Stimulated activated naive CD8-positive, alpha-beta T cell treated with anti-CD3 and anti-CD28 coated beads, Interleukin-15, amount 100 ng/mL, for 72 hours (primary cell): ENCODE measurements around the gene CACNB3.

Source experiments
- ATAC-seq: fragments of 150-1000 bp; cut with Tn5 transposase; 2 replicates; pipeline ENCODE4 v1.10.0; 2021; ENCODE audit warnings: mild to moderate bottlenecking, moderate library complexity
- DNase-seq, 2 donors: peaks; one replicate each; pipeline ENCODE4 v3.0.0; 2021 to 2022
- H3K27ac Mint-ChIP-seq, 2 donors: one replicate each; pipeline ENCODE4 v1.8.0; 2022; ENCODE audit warnings: mild to moderate bottlenecking in 2 of 2, mixed read lengths in 2 of 2, moderate library complexity in 2 of 2
- H3K27me3 Mint-ChIP-seq: one replicate; pipeline ENCODE4 v1.8.0; 2022; ENCODE audit warnings: mixed read lengths
- H3K4me1 Mint-ChIP-seq: one replicate; pipeline ENCODE4 v1.8.0; 2022; ENCODE audit warnings: mild to moderate bottlenecking, mixed read lengths
- H3K4me3 Mint-ChIP-seq, 2 donors: one replicate each; pipeline ENCODE4 v1.8.0; 2022; ENCODE audit warnings: mild to moderate bottlenecking in 2 of 2, mixed read lengths in 2 of 2, moderate library complexity in 1 of 2
- H3K9me3 Mint-ChIP-seq, 2 donors: one replicate each; pipeline ENCODE4 v1.8.0; 2022; ENCODE audit warnings: mixed read lengths in 2 of 2

CACNB3 gene

DNA sequence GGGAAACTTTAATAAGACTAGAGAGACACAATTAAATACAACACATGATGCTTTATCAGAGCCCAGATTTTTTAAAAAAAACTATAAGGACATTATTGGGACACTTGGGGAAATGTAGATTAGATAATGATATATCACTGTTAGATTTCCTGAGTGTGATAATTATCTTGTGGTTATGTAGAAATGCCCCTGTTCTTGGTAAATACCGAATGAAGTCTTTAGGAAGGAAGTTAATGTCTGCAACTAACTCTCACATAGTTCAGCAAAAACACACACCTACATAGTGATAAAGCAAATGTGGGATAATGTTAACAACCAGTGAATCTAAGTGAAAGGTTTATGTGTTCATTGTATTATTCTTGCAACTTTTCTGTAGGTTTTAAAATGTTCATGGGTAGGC lies 14.6 kb upstream of the CACNB3 start:
- H3K27ac Mint-ChIP-seq, result no peak overlapping the region
- H3K4me3 Mint-ChIP-seq, result no peak overlapping the region
- ATAC-seq, result no peak
- peaks cover 12% of the 10 kb centered on the region for H3K27me3 Mint-ChIP-seq
- no peak for DNase-seq
- no peaks in the 10 kb centered on the region for H3K9me3 Mint-ChIP-seq
- peaks cover 7% of the 10 kb centered on the region for H3K4me1 Mint-ChIP-seq

GRCh38 chr12:48807981-48808380 lies 10.3 kb upstream of the CACNB3 start:
- peaks cover 13% of the 10 kb centered on the region for H3K4me1 Mint-ChIP-seq
- no peak for ATAC-seq
- no peak overlapping the region for H3K27ac Mint-ChIP-seq
- DNase-seq, result no peak
- H3K9me3 Mint-ChIP-seq, result no peaks in the 10 kb centered on the region
- H3K4me3 Mint-ChIP-seq, result no peak overlapping the region
- no peaks in the 10 kb centered on the region for H3K27me3 Mint-ChIP-seq

GRCh38 chr12:48810903-48811431 lies 7.3 kb upstream of the CACNB3 start:
- no peaks in the 10 kb centered on the region for H3K9me3 Mint-ChIP-seq
- H3K4me1 Mint-ChIP-seq, result peaks cover 25% of the 10 kb centered on the region
- H3K27me3 Mint-ChIP-seq, result peaks cover 5% of the 10 kb centered on the region
- H3K27ac Mint-ChIP-seq, result peak overlapping the region in 1 of 2 donors; percentile 35
- no peak overlapping the region for H3K4me3 Mint-ChIP-seq
- DNase-seq (no peak), ATAC-seq (no peak)

GRCh38 chr12:48811437-48812090 lies 6.7 kb upstream of the CACNB3 start:
- Mint-ChIP-seq H3K27ac (no peak overlapping the region), H3K9me3 (no peaks in the 10 kb centered on the region), H3K4me1 (peaks cover 31% of the 10 kb centered on the region), H3K27me3 (peaks cover 11% of the 10 kb centered on the region), H3K4me3 (no peak overlapping the region)
- ATAC-seq, result no peak
- no peak for DNase-seq

- no peak overlapping the region for H3K4me3 Mint-ChIP-seq
- H3K4me1 Mint-ChIP-seq, result peaks cover 39% of the 10 kb centered on the region
- ATAC-seq, result no peak
- H3K9me3 Mint-ChIP-seq, result no peaks in the 10 kb centered on the region
- DNase-seq, result no peak
- no peak overlapping the region for H3K27ac Mint-ChIP-seq
- peaks cover 19% of the 10 kb centered on the region for H3K27me3 Mint-ChIP-seq
These were observed 5.9 kb upstream of the CACNB3 start for GRCh38 chr12:48812389-48812788.

DNA sequence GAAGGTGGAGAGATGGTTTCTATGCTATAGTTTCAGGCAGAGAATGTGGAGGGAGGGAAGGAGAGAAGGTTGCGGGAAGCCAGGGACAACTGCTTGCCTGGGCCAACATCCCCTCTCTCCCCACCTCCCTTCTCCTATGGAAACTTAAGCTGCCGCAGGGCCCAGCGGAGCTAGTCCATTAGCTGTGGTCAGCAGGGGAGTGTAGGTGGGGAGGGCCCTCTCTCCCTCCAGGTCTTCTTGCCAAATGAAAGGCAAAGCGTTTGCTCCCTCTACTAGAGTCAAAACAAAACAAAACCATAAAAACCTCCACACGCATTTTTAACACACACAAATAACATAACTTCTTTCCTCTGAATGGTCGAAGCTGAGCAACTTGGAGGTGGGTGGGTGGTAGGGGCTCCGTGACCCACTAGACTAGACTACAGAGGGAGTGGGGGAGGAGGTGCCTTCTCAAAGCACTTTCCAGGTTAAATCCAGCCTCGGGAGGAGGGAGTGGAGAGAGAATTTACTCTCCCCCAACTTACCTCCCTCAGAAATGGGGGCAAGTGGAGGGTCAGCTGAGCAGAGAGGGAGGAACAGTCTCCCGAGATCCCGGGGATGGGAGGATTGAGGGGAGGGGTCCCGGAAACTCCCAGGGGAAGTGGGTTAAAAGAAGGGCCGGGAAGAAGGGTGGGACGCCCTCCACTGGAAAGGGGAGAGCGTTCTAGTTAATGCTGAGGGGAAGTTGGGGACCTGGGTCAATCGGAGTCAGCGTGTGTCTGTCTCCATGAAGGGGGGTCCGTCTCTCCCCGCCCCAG lies 4.6 kb upstream of the CACNB3 start:
- H3K4me3 Mint-ChIP-seq, result peak overlapping the region; percentile 92 to 93
- ATAC-seq (no peak), DNase-seq (no peak)
- peaks cover 31% of the 10 kb centered on the region for H3K27me3 Mint-ChIP-seq
- H3K27ac Mint-ChIP-seq, result peak overlapping the region in 1 of 2 donors; percentile 78
- peaks cover 49% of the 10 kb centered on the region for H3K4me1 Mint-ChIP-seq
- H3K9me3 Mint-ChIP-seq, result no peaks in the 10 kb centered on the region

DNA sequence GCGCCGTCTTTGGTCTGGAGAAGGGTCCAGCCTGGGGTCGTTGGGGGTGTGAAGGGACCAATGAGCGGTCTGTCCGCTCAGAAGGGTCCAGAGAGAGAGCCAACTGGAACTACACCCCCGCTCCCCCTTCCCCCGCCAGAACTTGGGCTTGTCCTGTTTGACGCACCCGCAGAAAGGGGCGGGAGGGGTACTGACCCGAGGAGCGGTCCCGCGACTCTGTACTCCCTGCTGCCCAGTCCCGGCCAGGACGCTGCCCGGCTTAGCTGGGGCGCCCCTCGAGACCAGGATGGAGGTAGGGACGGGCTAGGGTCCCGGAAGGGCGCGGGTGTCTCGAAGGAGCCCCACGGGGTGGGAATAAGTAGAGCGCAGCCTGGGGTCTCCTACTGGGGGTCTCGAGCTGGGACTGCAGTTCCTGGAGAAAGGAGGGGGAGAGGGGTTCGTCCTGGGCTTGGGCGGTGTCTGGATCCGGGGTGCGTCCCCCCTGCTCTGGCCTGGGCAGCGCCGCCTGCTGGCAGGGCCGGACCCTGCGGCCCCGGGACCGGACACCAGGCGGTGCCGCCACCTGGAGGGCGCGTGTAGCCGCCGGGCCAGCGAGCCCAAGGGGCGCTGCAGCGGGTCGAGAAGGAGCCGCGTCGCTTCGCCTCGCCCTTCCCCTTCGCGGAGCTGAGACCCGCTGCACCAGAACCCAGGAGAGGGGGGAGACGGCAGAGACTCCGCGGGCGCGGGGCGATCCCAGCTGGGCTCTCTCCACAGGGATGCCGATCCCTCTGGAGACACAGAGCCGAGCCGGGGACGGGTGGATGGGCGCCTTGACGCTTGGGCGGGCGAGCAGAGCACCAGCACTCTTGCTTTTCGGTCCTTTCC lies 3.8 kb upstream of the CACNB3 start:
- H3K27me3 Mint-ChIP-seq, result peaks cover 38% of the 10 kb centered on the region
- ATAC-seq (peak; percentile 85), DNase-seq (peak; percentile 87 to 90)
- peak overlapping the region; percentile 92 to 93 for H3K4me3 Mint-ChIP-seq
- H3K9me3 Mint-ChIP-seq, result no peaks in the 10 kb centered on the region
- peak overlapping the region; percentile 58 to 94 for H3K27ac Mint-ChIP-seq
- peaks cover 55% of the 10 kb centered on the region for H3K4me1 Mint-ChIP-seq

DNA sequence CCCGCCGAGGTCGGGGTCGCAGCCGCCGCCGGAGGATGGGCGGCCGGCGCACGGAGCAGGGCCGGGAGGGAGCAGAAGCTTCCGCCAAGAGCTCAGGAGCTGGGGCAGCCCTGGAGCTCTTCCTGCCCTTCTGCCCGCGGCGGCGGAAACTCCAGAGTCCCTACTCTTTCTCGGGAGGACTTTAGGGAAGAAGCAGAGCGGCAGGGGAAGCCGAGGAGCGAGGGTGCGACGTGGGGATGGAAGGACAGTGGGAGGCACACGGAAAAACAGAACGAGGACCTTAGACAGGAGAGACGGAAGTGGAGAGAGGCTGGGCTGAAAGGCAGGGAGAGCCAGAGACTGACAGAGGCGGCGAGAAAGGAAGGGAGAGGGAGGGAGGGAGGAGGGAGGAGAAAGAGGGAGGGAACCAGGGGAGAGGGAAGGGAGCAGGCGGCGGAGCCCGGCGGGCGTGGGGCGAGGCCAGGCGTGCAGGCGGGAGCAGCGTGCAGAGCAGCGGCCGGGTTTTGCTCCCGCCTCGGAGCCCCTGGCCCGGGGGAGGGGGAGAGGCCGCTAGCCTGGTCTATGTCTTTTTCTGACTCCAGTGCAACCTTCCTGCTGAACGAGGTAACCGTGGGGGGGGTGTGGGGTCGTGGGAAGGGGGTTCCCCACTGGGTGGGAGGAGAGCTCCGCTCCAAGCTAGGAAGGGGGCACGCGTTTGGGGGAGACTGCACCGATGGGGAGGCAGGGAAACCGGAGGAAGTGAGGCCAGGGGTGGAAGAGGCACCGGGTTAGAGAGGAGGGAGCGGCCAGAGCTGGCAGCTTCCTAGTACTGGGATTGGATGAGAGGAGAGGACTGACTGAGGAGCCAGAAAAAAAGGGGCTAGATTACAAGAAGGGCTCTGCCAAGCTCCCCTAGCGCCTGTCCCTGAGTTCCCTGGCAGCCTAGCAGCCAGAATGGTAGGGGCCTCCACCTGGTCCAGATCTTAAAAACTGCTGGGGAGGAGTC lies 2.9 kb upstream of the CACNB3 start:
- Mint-ChIP-seq H3K4me3 (peak overlapping the region; percentile 92 to 93), H3K4me1 (peaks cover 55% of the 10 kb centered on the region), H3K27me3 (peaks cover 38% of the 10 kb centered on the region), H3K9me3 (no peaks in the 10 kb centered on the region), H3K27ac (peak overlapping the region; percentile 53 to 94)
- DNase-seq (peak in 1 of 2 donors; percentile 27), ATAC-seq (peak; percentile 53)

DNA sequence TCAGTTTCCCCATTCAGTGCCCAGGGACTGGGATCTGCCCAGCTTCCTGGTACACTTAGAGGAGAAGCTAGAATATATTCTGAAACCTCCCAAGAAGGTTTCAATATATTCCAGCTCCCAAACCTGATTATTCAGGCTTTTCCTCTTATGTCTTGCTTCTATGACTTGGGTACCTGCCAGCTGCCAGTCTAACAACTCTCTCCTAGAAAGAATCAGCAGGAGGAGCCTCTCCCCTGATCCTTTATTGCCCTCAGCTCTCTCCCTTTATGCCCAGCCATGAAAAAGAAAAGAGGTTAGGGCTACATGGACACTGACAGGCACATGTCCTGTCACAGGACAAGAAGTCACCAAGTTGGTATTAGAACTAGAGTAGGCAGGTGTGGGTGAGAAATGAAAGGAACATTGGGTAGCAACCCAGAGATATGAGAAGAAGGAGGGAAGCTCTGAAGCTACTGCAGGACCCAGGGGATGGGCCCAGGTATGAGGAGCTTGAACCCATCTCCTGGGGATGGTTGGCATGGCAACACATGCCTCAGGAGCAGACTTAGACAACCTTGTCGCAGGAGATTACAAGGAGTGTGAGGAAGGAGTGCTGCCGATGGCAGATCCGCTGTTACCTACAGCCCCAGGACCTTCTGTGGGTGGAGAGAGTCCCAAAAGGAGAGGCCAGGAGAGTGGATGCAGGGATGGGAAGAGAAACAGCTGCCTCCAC lies 2.0 kb upstream of the CACNB3 start:
- DNase-seq (no peak), ATAC-seq (no peak)
- Mint-ChIP-seq H3K4me1 (peaks cover 55% of the 10 kb centered on the region), H3K27me3 (peaks cover 38% of the 10 kb centered on the region), H3K27ac (peak overlapping the region in 1 of 2 donors; percentile 27), H3K4me3 (peak overlapping the region; percentile 92 to 93), H3K9me3 (no peaks in the 10 kb centered on the region)

DNA sequence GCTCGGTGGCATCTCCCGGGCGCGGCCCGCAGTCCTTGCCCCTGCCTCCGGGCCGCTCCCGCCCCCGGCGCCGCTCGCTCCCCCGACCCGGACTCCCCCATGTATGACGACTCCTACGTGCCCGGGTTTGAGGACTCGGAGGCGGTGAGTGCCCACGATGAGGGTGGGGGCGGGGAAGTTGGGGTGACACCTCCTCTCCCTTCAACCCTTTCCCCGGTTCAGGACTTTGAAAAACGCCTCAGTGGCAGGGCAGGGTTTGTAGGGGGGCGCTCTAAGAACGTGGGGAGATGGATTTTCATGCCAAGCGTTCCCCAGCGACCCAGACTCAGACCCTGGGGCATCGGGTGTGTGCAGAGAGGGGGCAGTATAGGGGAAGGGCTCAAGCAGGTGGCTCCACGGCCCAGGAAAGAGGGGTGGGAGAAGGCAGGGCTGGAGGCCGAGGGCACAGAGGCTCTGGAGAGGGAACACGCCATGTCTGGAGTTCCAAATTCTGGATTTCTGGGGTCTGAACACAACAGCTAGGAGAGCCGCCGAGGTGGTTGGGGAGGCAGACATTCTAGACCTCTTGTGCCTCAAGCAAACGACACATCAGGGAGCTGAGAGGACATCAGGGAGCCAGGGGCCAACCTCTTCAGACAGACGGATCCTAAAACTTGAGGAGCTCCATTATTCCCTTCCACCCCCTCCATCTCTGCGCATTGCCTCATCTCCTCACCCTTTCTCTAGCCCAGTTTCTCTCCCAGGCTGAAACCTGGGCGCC lies 715 bp downstream of the CACNB3 start:
- DNase-seq (no peak), ATAC-seq (peak; percentile 4)
- H3K27me3 Mint-ChIP-seq, result peaks cover 38% of the 10 kb centered on the region
- peak overlapping the region; percentile 80 to 88 for H3K4me3 Mint-ChIP-seq
- H3K9me3 Mint-ChIP-seq, result no peaks in the 10 kb centered on the region
- H3K27ac Mint-ChIP-seq, result peak overlapping the region in 1 of 2 donors; percentile 4
- H3K4me1 Mint-ChIP-seq, result peaks cover 44% of the 10 kb centered on the region

GRCh38 chr12:48819986-48820725 lies 1.9 kb downstream of the CACNB3 start:
- Mint-ChIP-seq H3K9me3 (no peaks in the 10 kb centered on the region), H3K27me3 (peaks cover 38% of the 10 kb centered on the region), H3K4me1 (peaks cover 38% of the 10 kb centered on the region), H3K4me3 (no peak overlapping the region), H3K27ac (no peak overlapping the region)
- ATAC-seq, result no peak
- no peak for DNase-seq

DNA sequence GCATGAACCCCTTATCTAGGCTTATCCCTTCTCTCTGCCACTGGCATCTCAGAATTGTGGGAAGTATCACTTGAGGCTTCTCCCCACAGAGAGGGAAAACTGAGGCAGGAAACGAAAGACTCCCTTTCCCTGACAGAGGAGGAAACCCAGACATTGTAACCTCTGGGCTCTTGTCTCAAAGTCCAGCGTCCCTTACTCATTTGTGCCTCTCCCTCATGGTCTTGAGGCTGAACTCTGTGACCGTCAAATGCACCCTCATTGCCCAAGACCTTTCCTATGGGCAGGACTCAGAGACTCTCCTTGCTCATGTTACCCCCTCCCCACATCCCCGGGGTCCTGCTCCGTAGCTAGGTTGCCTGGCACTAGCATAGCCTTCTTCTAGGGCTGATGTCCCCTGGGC lies 3.8 kb downstream of the CACNB3 start:
- H3K4me3 Mint-ChIP-seq, result no peak overlapping the region

DNA sequence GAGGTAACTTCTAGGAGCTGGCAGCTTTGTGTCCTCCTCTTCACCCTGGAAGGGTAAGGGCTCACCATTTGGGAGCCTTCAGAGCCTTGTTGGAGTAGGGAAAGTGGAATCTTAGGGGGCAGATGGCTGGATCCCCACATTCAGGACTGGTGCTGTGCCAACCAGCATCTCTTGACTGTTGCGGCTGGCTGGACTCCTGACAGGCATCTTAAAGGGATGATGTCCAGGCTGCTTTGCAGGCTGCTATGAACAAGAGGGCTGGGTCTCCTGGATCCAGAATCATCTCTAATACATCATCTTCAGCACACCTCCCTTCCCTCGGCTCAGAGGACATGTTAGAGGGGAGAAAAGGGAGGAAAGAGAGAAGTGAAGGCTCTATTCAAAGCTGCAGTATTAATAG lies 4.4 kb downstream of the CACNB3 start:
- Mint-ChIP-seq H3K27me3 (peaks cover 16% of the 10 kb centered on the region), H3K4me1 (peaks cover 12% of the 10 kb centered on the region), H3K27ac (no peak overlapping the region), H3K4me3 (no peak overlapping the region), H3K9me3 (no peaks in the 10 kb centered on the region)
- no peak for DNase-seq
- no peak for ATAC-seq

More for the DNA sequence above, 3.8 kb downstream of the CACNB3 start:
- H3K4me1 Mint-ChIP-seq, result peaks cover 18% of the 10 kb centered on the region
- ATAC-seq (no peak), DNase-seq (no peak)
- no peaks in the 10 kb centered on the region for H3K9me3 Mint-ChIP-seq
- H3K27ac Mint-ChIP-seq, result no peak overlapping the region
- H3K27me3 Mint-ChIP-seq, result peaks cover 21% of the 10 kb centered on the region
